GM21526 (cell line): ENCODE results near the gene CLIC5.

Experiments
- ATAC-seq: cut with Tn5 transposase; IDR thresholded peaks from one replicate; pipeline ENCODE4 v1.9.1; 2021; ENCODE audit warnings: moderate library complexity; ENCODE audit not compliant: unreplicated experiment, low FRiP score

Gene CLIC5

DNA sequence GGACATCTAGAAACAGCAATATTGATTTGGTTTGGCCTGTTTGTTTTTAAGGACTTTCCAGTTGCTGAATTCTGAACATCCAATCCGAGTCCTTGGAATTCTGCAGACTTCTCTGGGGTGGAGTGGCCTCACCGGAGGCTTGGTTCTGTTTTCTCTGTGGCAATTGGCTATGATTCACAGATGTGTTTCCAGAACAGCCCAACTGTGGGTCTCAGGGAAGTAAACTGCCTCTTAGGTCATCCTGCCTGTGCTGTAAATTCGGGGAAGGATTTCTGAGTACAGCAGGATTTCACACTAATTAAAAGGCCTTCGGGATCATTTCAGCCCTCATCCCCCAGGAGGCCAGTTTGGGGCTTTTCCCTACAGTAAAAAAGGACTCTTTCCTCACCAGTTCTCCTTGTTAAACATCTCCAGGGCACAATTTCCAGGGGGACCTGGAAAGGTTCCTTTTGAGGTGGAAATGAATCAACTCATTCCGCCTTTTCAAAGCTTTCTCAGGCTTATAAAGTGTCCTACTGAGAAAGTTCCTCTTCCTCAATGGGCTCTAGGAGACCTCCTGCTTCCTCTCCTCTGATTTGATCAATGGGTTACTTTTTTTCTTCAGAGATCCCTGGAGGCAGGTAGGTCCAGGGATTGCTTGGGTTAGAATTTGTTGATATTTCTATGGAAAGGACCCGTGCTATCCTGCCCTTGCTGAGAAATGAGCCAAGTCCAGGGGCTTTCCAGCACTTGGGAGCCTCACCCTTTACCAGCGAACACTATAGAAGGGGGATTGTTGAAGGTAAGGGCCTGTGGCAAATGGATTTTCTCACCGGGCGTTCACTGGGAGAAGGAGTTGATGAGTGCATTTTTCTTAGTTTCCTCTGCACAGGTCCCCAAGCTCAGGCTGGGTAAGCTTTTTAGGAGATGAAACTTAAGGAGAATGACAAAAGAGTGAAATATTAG lies 114.6 kb downstream of the CLIC5 start:
- no peak for ATAC-seq

- ATAC-seq: no peak
Observed at GRCh38 chr6:45899683-45899946, 116.0 kb downstream of the CLIC5 start.

GRCh38 chr6:45898941-45899682 lies 116.5 kb downstream of the CLIC5 start:
- ATAC-seq: no peak

DNA sequence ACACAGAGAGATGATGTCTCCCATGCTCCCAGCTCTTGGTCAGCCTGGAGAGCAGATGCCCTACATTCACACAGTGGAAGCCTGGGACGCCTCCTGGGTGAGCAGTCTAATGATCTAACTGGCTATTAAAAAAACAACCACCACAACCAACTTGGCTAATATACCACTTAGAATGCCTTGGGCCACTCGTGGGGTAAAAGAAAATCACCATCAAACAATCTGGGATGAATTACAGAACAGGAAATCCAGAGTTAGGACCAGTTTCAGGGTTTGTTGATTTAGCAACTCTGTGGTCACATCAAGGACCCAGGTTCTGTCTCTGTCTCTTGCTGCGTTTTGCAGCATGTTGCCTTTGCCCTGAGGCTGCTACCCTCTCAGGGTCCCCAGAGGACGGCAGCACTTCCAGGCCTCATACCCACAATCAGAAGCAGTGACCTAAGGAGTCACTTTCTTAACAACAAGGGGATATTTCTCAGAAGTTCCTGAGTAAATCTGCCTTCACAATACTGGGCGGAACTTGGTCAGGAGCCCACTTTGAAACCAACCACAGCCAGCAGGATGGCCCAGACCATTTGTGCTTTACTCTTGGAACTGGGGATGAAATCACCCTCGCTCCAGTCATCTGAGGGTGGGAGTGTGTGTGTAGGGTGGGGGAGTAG lies 118.7 kb downstream of the CLIC5 start:
- no peak for ATAC-seq

DNA sequence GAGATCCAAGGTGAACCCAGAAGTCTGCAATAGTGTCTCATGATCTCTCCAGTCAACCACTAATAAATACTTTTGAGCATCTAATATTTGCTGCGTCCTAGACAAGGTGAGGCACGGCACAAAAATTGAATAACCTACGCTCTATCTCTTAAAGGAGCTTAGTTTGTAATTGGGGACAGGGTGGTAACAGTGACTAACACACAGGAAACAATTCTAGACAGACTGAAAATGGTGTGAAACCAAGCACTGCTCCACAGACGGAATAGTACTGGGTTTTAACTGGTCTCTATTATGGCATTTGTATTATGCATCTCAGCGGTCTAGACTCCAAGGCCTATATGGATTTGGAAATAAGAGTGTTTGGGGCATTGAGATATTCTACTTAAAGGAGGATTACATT lies 120.1 kb downstream of the CLIC5 start:
- no peak for ATAC-seq

DNA sequence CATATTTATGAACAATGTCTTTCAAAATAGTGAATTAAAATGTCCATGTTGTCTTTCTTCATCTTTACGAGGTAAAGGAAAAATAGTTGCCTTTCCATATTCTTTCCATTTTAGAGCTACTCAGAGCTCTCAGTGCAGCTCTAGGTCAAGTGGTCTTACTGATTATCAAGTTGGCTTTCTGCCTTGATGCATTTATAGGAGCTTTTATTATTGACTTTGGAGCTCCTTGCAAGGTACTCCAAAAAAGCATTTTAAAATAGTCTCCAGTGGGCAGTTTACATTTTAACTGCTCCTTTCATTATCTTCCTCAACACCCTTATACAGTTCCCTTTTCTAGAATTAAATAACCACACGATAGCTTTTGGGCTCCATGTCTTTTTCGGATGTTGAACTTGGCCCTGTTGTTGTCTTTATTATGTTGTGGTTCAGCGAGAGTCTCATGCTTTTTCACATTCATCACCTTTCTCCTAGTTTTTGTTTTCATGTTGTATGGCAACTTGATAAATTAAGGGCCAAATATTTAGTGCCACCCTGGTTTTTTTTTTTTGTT lies 122.9 kb downstream of the CLIC5 start:
- ATAC-seq: no peak

DNA sequence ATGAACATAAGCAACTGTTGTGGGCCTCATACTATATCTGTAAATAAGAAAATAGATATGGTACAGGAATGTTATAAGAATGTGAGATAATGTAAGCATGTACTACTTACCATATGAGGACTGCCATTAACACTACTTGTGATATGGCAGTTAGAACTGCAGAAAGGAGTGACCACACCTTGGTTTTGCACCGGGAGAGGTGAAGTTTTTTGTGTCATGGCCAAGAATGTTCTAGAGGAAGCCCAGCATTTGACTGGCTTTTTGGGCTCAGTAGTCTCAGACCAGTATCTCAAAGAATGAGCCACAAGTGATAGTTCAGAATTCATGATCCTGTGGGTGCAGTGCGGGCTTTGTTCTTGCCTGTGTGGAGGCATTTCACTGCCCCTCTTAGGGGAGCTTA lies 123.5 kb downstream of the CLIC5 start:
- no peak for ATAC-seq

- no peak for ATAC-seq
Observed at GRCh38 chr6:45886776-45887175, 128.9 kb downstream of the CLIC5 start.

- ATAC-seq: no peak
Observed at GRCh38 chr6:45884336-45884735, 131.3 kb downstream of the CLIC5 start.

DNA sequence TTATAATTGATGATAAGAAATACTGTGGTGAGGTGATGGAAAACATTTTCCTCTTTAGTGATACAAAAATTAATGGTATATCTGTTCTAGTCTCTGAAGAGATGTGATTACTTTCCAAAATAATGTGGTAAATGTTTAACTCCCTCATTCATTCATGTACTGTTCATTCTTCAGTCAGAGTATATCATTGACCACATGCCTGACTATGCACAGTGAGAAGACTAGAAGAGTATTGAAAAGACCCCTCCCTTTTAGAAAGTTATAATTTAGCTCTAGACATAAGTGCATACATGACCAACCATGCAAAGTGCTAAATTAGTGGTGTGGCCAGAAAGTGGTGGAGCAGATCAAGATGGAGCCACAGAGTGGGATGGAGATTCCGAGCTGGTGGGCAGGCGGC lies 133.0 kb downstream of the CLIC5 start:
- ATAC-seq: no peak

- ATAC-seq: no peak
Observed at GRCh38 chr6:45881705-45882467, 133.8 kb downstream of the CLIC5 start.

DNA sequence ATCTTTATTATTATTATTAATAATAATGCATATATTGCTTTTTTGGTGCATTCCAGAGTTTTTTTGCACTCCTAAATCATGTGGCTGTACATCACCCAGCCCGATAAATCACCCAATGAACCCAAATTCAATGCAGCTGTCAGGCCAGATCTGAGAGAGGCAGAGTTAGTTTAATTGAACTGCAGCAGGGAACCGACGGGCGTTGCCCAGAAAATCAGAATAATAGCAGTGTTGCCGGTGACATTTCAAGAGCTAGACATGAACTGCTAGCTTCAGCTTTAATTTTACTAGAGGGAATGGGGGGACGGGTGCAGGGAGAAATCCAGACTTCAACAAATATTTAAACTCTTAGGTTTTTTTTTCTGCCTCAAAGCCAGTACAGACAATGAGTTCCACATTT lies 135.0 kb downstream of the CLIC5 start:
- no peak for ATAC-seq

DNA sequence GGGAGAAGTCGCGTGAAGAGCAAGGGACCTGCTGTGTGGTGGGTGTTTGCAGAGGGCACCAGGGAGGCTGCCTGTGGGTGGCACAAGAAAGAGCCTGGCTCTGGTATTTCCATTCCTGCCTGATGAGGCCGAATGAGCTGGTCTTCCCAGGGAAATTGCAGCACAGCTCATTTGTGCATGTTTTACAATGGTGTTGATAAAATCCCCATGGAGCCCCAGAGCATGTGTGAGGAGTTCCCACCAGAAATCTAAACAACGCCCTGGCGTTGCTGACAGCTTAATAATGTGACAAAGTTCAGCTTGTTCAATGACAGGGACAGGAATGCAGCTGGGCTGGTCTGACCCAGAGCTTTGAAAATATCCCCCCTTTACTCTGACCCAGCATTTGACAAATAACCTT lies 135.5 kb downstream of the CLIC5 start:
- no peak for ATAC-seq

GRCh38 chr6:45877970-45878590 lies 137.6 kb downstream of the CLIC5 start:
- ATAC-seq: no peak

GRCh38 chr6:45872827-45873365 lies 142.8 kb downstream of the CLIC5 start:
- no peak for ATAC-seq

GRCh38 chr6:45870531-45870930 lies 145.1 kb downstream of the CLIC5 start:
- no peak for ATAC-seq

DNA sequence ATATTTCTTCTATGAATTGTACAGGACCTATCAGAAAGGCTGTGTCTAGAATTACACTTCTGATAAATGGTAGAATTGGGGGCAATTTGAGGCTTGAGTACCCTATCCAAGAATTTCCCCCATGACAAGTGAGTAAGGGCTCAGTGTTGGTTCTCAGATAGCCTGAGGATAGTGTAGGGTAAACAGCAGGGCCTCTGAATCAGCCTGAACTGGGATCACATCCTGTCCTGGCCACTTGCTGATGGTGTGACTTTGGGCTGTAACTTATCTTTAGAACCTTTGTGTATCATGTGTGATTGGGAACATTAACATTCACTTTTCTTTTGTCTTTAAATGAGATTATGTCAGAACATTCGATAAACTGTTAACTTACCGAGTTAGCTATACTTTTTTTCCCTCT lies 151.0 kb downstream of the CLIC5 start:
- no peak for ATAC-seq

- no peak for ATAC-seq
Observed at GRCh38 chr6:45858691-45859090, 157.0 kb downstream of the CLIC5 start.

- ATAC-seq: no peak
Observed at GRCh38 chr6:45857827-45858226, 157.8 kb downstream of the CLIC5 start.
